HEK293 (cell line): ENCODE results near the gene LRRC8C.

Source experiments
- CTCF ChIA-PET: fragments of 350-600 bp; formaldehyde crosslinking; extraction: SDS; loops from one replicate; lab custom pipeline; 2021; ENCODE audit warnings: antibody characterized with exemption; lab: Yijun Ruan, JAX
- POLR2A ChIA-PET: fragments of 300-600 bp; formaldehyde crosslinking; extraction: SDS; loops from one replicate; lab custom pipeline; 2020; ENCODE audit warnings: antibody characterized with exemption, inconsistent platforms; lab: Yijun Ruan, JAX
- H3K27ac ChIP-seq: fragments of 200-500 bp; sonication (Bioruptor generic); 2 replicates; pipeline ENCODE4 v1.5.1; 2014; ENCODE audit warnings: low read depth, low read length, control low read depth, inconsistent platforms; ENCODE audit errors: extremely low read depth
- H3K36me3 ChIP-seq, 2 experiments: fragments of 200-500 bp in 1 of 2; sonication (Bioruptor generic) in 1 of 2; 1 replicate in 1 of 2; 2 replicates in 1 of 2; pipeline ENCODE4 v1.5.1; 2014 to 2017; ENCODE audit warnings: inconsistent platforms in 2 of 2, low read length in 2 of 2; ENCODE audit not compliant: control insufficient read depth in 2 of 2, insufficient read depth in 1 of 2
- H3K4me1 ChIP-seq: fragments of 200-500 bp; sonication (Bioruptor generic); 2 replicates; pipeline ENCODE4 v1.5.1; 2014; ENCODE audit warnings: mild to moderate bottlenecking, low read length, inconsistent platforms; ENCODE audit not compliant: control insufficient read depth, insufficient read depth
- H3K4me3 ChIP-seq: 2 replicates; pipeline ENCODE4 v1.5.1; 2011; ENCODE audit warnings: low read depth, mild to moderate bottlenecking, control low read depth, low read length, moderate library complexity
- H3K9me3 ChIP-seq: fragments of 200-500 bp; sonication (Bioruptor generic); 2 replicates; pipeline ENCODE4 v1.5.1; 2014; ENCODE audit warnings: low read depth, low read length, inconsistent platforms; ENCODE audit not compliant: control insufficient read depth, insufficient read depth
- BCL6B ChIP-seq: fragments of 450-650 bp; formaldehyde crosslinking; IDR thresholded peaks from 2 replicates; pipeline ENCODE4 v1.5.1; 2017; ENCODE audit warnings: missing biosample characterization, missing genetic modification characterization
- GLIS1 ChIP-seq: fragments of 450-650 bp; formaldehyde crosslinking; IDR thresholded peaks from 2 replicates; pipeline ENCODE4 v1.5.1; 2016; ENCODE audit warnings: missing biosample characterization, missing genetic modification characterization
- REST ChIP-seq: fragments of 450-650 bp; formaldehyde crosslinking; IDR thresholded peaks from 2 replicates; pipeline ENCODE4 v1.5.1; 2016; ENCODE audit warnings: missing biosample characterization, missing genetic modification characterization
- YY1 ChIP-seq: fragments of 450-650 bp; formaldehyde crosslinking; IDR thresholded peaks from 2 replicates; pipeline ENCODE4 v1.5.1; 2018; ENCODE audit warnings: missing biosample characterization, missing genetic modification characterization
- ZBTB8A ChIP-seq: fragments of 450-650 bp; formaldehyde crosslinking; IDR thresholded peaks from 2 replicates; pipeline ENCODE4 v1.5.1; 2016; ENCODE audit warnings: missing biosample characterization, missing genetic modification characterization
- ZFHX2 ChIP-seq: fragments of 450-650 bp; formaldehyde crosslinking; conservative IDR thresholded peaks from 2 replicates; pipeline ENCODE4 v1.5.1; 2016; ENCODE audit warnings: missing biosample characterization, missing genetic modification characterization
- ZNF18 ChIP-seq: fragments of 450-650 bp; formaldehyde crosslinking; IDR thresholded peaks from 2 replicates; pipeline ENCODE4 v1.5.1; 2016; ENCODE audit warnings: missing biosample characterization, missing genetic modification characterization
- ZNF433 ChIP-seq: fragments of 450-650 bp; formaldehyde crosslinking; IDR thresholded peaks from 2 replicates; pipeline ENCODE4 v1.5.1; 2016; ENCODE audit warnings: missing biosample characterization, missing genetic modification characterization, low read depth
- ZNF501 ChIP-seq: fragments of 450-650 bp; formaldehyde crosslinking; IDR thresholded peaks from 2 replicates; pipeline ENCODE4 v1.5.1; 2016; ENCODE audit warnings: missing biosample characterization, missing genetic modification characterization
- ZNF600 ChIP-seq: fragments of 450-650 bp; formaldehyde crosslinking; IDR thresholded peaks from 2 replicates; pipeline ENCODE4 v1.5.1; 2016; ENCODE audit warnings: missing biosample characterization, missing genetic modification characterization
- ZNF792 ChIP-seq: fragments of 450-650 bp; formaldehyde crosslinking; IDR thresholded peaks from 2 replicates; pipeline ENCODE4 v1.5.1; 2016; ENCODE audit warnings: missing biosample characterization, missing genetic modification characterization
- ZSCAN16 ChIP-seq: fragments of 450-650 bp; formaldehyde crosslinking; IDR thresholded peaks from 2 replicates; pipeline ENCODE4 v1.5.1; 2016; ENCODE audit warnings: missing biosample characterization, missing genetic modification characterization
- TF ChIP-seq, protein P1 (sequence below): fragments of 450-650 bp; formaldehyde crosslinking; IDR thresholded peaks from 2 replicates; pipeline ENCODE4 v1.5.1; 2016; ENCODE audit warnings: missing biosample characterization, missing genetic modification characterization

The LRRC8C gene

GRCh38 chr1:89727517-89728312 lies 94.8 kb downstream of the LRRC8C start (continued):
- no peak for TF ChIP-seq ZNF18 (tag by site-specific recombination)
- no peak for TF ChIP-seq ZBTB8A (tag by site-specific recombination)

DNA sequence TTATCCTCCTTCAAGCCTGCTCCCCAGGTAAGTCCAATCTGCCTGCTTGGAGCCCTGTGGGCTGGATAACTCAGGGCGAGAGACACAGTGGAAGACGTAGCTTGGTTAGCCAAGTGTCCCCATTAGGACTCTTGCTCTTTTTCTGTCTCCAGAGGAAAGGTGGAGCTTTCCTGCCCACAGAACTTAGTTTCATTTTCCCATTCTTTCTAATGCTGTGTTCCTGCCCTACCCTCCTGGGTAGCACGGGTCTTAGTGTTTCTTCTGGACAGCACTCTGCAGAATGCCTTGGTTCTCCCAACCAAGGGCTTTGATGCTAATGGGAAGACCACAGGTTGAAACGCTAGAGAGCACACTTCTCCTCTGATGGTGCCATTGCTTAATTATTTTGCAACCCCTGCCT lies 95.5 kb downstream of the LRRC8C start:
- TF ChIP-seq ZSCAN16 (tag by site-specific recombination) = no peak
- no peak for TF ChIP-seq ZNF501 (tag by site-specific recombination)
- no peak for TF ChIP-seq ZNF433
- no peak for TF ChIP-seq ZFHX2 (tag by site-specific recombination)
- TF ChIP-seq GLIS1 (tag by site-specific recombination) = no peak
- no peak overlapping the region for H3K4me3 ChIP-seq
- no peak overlapping the region for H3K27ac ChIP-seq
- no peaks in the 10 kb centered on the region for H3K9me3 ChIP-seq
- POLR2A ChIA-PET = no interaction called here
- no peaks in the 10 kb centered on the region for H3K36me3 ChIP-seq
- no peaks in the 10 kb centered on the region for H3K4me1 ChIP-seq
- CTCF ChIA-PET = interaction anchor here (0.5 to 0.6 kb wide), 2 partner anchors 101 to 1073 kb away, joined by 3 to 7 read pairs; no protein-coding TSS in a partner anchor

GRCh38 chr1:89732206-89732605 lies 99.3 kb downstream of the LRRC8C start:
- H3K27ac ChIP-seq = no peak overlapping the region
- no peak overlapping the region for H3K4me3 ChIP-seq
- no peaks in the 10 kb centered on the region for H3K4me1 ChIP-seq
- ChIA-PET POLR2A (no interaction called here), CTCF (interaction anchor here (0.6 kb wide), 1 partner anchor 157 kb away, joined by 4 read pairs; no protein-coding TSS in a partner anchor)
- TF ChIP-seq YY1 (tag by site-specific recombination) (no peak), BCL6B (tag by site-specific recombination) (no peak), ZNF600 (tag by site-specific recombination) (no peak), REST (tag by site-specific recombination) (no peak)
- no peaks in the 10 kb centered on the region for H3K9me3 ChIP-seq
- no peaks in the 10 kb centered on the region for H3K36me3 ChIP-seq

GRCh38 chr1:89732643-89733222 lies 99.8 kb downstream of the LRRC8C start:
- POLR2A ChIA-PET = no interaction called here

More at GRCh38 chr1:89732643-89733222, 99.8 kb downstream of the LRRC8C start:
- Histone ChIP-seq H3K36me3 (no peaks in the 10 kb centered on the region), H3K4me1 (no peaks in the 10 kb centered on the region), H3K4me3 (no peak overlapping the region), H3K9me3 (no peaks in the 10 kb centered on the region), H3K27ac (no peak overlapping the region)
- TF ChIP-seq, protein P1, sequence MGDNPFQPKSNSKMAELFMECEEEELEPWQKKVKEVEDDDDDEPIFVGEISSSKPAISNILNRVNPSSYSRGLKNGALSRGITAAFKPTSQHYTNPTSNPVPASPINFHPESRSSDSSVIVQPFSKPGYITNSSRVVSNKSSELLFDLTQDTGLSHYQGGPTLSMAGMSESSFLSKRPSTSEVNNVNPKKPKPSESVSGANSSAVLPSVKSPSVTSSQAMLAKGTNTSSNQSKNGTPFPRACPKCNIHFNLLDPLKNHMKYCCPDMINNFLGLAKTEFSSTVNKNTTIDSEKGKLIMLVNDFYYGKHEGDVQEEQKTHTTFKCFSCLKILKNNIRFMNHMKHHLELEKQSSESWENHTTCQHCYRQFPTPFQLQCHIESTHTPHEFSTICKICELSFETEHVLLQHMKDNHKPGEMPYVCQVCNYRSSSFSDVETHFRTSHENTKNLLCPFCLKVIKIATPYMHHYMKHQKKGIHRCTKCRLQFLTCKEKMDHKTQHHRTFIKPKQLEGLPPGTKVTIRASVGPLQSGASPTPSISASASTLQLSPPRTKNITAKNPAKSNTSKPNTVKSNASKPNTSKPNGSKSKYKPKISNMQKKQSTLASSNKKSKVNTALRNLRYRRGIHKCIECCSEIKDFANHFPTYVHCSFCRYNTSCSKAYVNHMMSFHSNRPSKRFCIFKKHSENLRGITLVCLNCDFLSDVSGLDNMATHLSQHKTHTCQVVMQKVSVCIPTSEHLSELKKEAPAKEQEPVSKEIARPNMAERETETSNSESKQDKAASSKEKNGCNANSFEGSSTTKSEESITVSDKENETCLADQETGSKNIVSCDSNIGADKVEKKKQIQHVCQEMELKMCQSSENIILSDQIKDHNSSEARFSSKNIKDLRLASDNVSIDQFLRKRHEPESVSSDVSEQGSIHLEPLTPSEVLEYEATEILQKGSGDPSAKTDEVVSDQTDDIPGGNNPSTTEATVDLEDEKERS (tag by site-specific recombination) = no peak
- no peak for TF ChIP-seq ZNF792 (tag by site-specific recombination)
- CTCF ChIA-PET = interaction anchor here (0.6 kb wide), 1 partner anchor 158 kb away, joined by 4 read pairs; no protein-coding TSS in a partner anchor
